HEK293T (cell line): Measurements from ENCODE around the gene FSIP1.

Experiments used
- ARNT ChIP-seq: fragments of 450-650 bp; IDR thresholded peaks from 2 replicates; pipeline ENCODE4 v1.6.1; 2017; ENCODE audit warnings: mild to moderate bottlenecking
- BHLHE40 ChIP-seq: fragments of 450-650 bp; IDR thresholded peaks from 2 replicates; pipeline ENCODE4 v1.6.1; 2016; ENCODE audit warnings: mild to moderate bottlenecking, moderate library complexity, borderline replicate concordance
- ELF4 ChIP-seq: fragments of 450-650 bp; IDR thresholded peaks from 2 replicates; pipeline ENCODE4 v1.6.1; 2017; ENCODE audit warnings: antibody characterized with exemption
- FOXA1 ChIP-seq: fragments of 450-650 bp; IDR thresholded peaks from 2 replicates; pipeline ENCODE4 v1.6.1; 2016; ENCODE audit warnings: mild to moderate bottlenecking
- FOXK2 ChIP-seq: fragments of 450-650 bp; IDR thresholded peaks from 2 replicates; pipeline ENCODE4 v1.6.1; 2016; ENCODE audit warnings: mild to moderate bottlenecking
- HDGF ChIP-seq: fragments of 450-650 bp; IDR thresholded peaks from 2 replicates; pipeline ENCODE4 v1.6.1; 2017; ENCODE audit warnings: antibody characterized with exemption, borderline replicate concordance
- SP1 ChIP-seq: fragments of 450-650 bp; IDR thresholded peaks from 2 replicates; pipeline ENCODE4 v1.6.1; 2017
- TARDBP ChIP-seq: fragments of 450-650 bp; IDR thresholded peaks from 2 replicates; pipeline ENCODE4 v1.6.1; 2016
- ZNF384 ChIP-seq: fragments of 450-650 bp; IDR thresholded peaks from 2 replicates; pipeline ENCODE4 v1.6.1; 2016

GRCh38 chr15:39767921-39768320, 14.7 kb downstream of the FSIP1 start:
- TF ChIP-seq SP1: no peak
- no peak for TF ChIP-seq HDGF
- TF ChIP-seq TARDBP: no peak
- TF ChIP-seq ZNF384: no peak
- no peak for TF ChIP-seq BHLHE40
- no peak for TF ChIP-seq ELF4
- no peak for TF ChIP-seq FOXK2
- no peak for TF ChIP-seq FOXA1
- no peak for TF ChIP-seq ARNT
